Liver (tissue), 9 donors: ENCODE measurements around the gene SMPD3. TPM values are rescaled to one million over a fixed set of nuclear protein-coding genes. Genes with fewer than 3 reads are reported as not detected.

Experiments
- DNase-seq: peaks from one replicate; pipeline ENCODE4 v3.0.0-alpha.2; 2017; ENCODE audit warnings: low spot score
- H3K27ac ChIP-seq, 2 donors: one replicate each; pipeline ENCODE4 v1.7.0; 2013; ENCODE audit warnings: inconsistent platforms in 2 of 2, low read length in 2 of 2, control low read depth in 1 of 2, low read depth in 1 of 2, mild to moderate bottlenecking in 1 of 2
- H3K27me3 ChIP-seq, 4 donors: one replicate each; pipeline versions ENCODE4 v1.6.1 to v1.7.0; 2013; ENCODE audit warnings: low read length in 3 of 4, inconsistent platforms in 1 of 4, mild to moderate bottlenecking in 1 of 4, moderate library complexity in 1 of 4; ENCODE audit not compliant: control insufficient read depth in 4 of 4, insufficient read depth in 4 of 4
- H3K36me3 ChIP-seq, 4 donors: one replicate each; pipeline versions ENCODE4 v1.6.1 to v1.7.0; 2013; ENCODE audit warnings: low read length in 3 of 4, mild to moderate bottlenecking in 3 of 4, low read depth in 1 of 4, moderate library complexity in 1 of 4; ENCODE audit not compliant: control insufficient read depth in 4 of 4, insufficient read depth in 3 of 4
- H3K4me1 ChIP-seq, 4 donors: one replicate each; pipeline versions ENCODE4 v1.6.1 to v1.7.0; 2013; ENCODE audit warnings: low read length in 3 of 4, mild to moderate bottlenecking in 3 of 4, moderate library complexity in 1 of 4; ENCODE audit not compliant: control insufficient read depth in 4 of 4, insufficient read depth in 4 of 4
- H3K4me3 ChIP-seq, 3 donors: one replicate each; pipeline versions ENCODE4 v1.6.1 to v1.7.0; 2013; ENCODE audit warnings: low read length in 3 of 3, control low read depth in 1 of 3, low read depth in 1 of 3, mild to moderate bottlenecking in 1 of 3
- H3K9ac ChIP-seq, 2 donors: one replicate each; pipeline ENCODE4 v1.7.0; 2013; ENCODE audit warnings: low read length in 2 of 2, mild to moderate bottlenecking in 2 of 2, moderate library complexity in 2 of 2, control low read depth in 1 of 2, low read depth in 1 of 2
- H3K9me3 ChIP-seq, 4 donors: one replicate each; pipeline versions ENCODE4 v1.6.1 to v1.7.0; 2013; ENCODE audit warnings: low read length in 3 of 4; ENCODE audit not compliant: control insufficient read depth in 4 of 4
- EGR1 ChIP-seq, 2 donors: IDR thresholded peaks; 2 replicates each; pipeline ENCODE4 v1.6.1; 2016 to 2018; ENCODE audit warnings: antibody characterized with exemption in 2 of 2, low read depth in 2 of 2
- FOXA1 ChIP-seq: IDR thresholded peaks from 2 replicates; pipeline ENCODE4 v1.6.1; 2016; ENCODE audit warnings: antibody characterized with exemption
- FOXA2 ChIP-seq: IDR thresholded peaks from 2 replicates; pipeline ENCODE4 v1.6.1; 2016; ENCODE audit warnings: antibody characterized with exemption
- GABPA ChIP-seq, 2 donors: IDR thresholded peaks in 1 of 2; conservative IDR thresholded peaks in 1 of 2; 2 replicates each; pipeline ENCODE4 v1.6.1; 2016; ENCODE audit warnings: antibody characterized with exemption in 2 of 2, mild to moderate bottlenecking in 1 of 2, moderate library complexity in 1 of 2
- HNF4A ChIP-seq, 2 donors: conservative IDR thresholded peaks; 2 replicates each; pipeline ENCODE4 v1.6.1; 2016; ENCODE audit warnings: antibody characterized with exemption in 2 of 2, mild to moderate bottlenecking in 2 of 2
- HNF4G ChIP-seq: IDR thresholded peaks from 2 replicates; pipeline ENCODE4 v1.6.1; 2016; ENCODE audit warnings: antibody characterized with exemption
- JUND ChIP-seq, 2 donors: IDR thresholded peaks; 2 replicates each; pipeline ENCODE4 v1.6.1; 2016; ENCODE audit warnings: antibody characterized with exemption in 2 of 2
- NR2F2 ChIP-seq: IDR thresholded peaks from 2 replicates; pipeline ENCODE4 v1.6.1; 2016; ENCODE audit warnings: antibody characterized with exemption
- RAD21 ChIP-seq, 2 donors: IDR thresholded peaks; 2 replicates each; pipeline ENCODE4 v1.6.1; 2016; ENCODE audit warnings: antibody characterized with exemption in 2 of 2, mild to moderate bottlenecking in 2 of 2
- RXRA ChIP-seq, 2 donors: IDR thresholded peaks; 2 replicates each; pipeline ENCODE4 v1.6.1; 2017 to 2018; ENCODE audit warnings: antibody characterized with exemption in 2 of 2, mild to moderate bottlenecking in 1 of 2
- SP1 ChIP-seq: IDR thresholded peaks from 2 replicates; pipeline ENCODE4 v1.6.1; 2018; ENCODE audit warnings: antibody characterized with exemption, mild to moderate bottlenecking
- TAF1 ChIP-seq: conservative IDR thresholded peaks from 2 replicates; pipeline ENCODE4 v1.6.1; 2016; ENCODE audit warnings: antibody characterized with exemption, mild to moderate bottlenecking
- YY1 ChIP-seq: IDR thresholded peaks from 2 replicates; pipeline ENCODE4 v1.6.1; 2016; ENCODE audit warnings: antibody characterized with exemption, mild to moderate bottlenecking
- WGBS: extraction: QIAGEN DNeasy Blood & Tissue Kit; methylation state at CpG from one replicate; pipeline ENCODE4 v1.1.7; 2013; 5-methylcytosine and 5-hydroxymethylcytosine counted together
- polyA plus RNA-seq, 2 donors: library from polyadenylated mRNA; stranded (reverse) in 1 of 2; unstranded in 1 of 2; fragments of 200-250 nt in 1 of 2; fragments of >200 nt in 1 of 2; fragmentation: Nextera tagmentation in 1 of 2; extraction: Ambion mirVana in 1 of 2; gene quantifications; one replicate each; pipeline versions ENCODE4 v1.2.1 to v1.2.3, GENCODE V29; 2013 to 2015
- total RNA-seq, 2 donors: library from RNA; depleted of rRNA; stranded (reverse); fragments of >200 nt; gene quantifications; one replicate each; pipeline ENCODE4 v1.2.3, GENCODE V29; 2014
- TF ChIP-seq, protein P1 (sequence below): IDR thresholded peaks from 2 replicates; pipeline ENCODE4 v1.6.1; 2016; ENCODE audit warnings: antibody characterized with exemption, mild to moderate bottlenecking
- TF ChIP-seq, protein P2 (sequence below): IDR thresholded peaks from 2 replicates; pipeline ENCODE4 v1.6.1; 2016; ENCODE audit warnings: antibody characterized with exemption
- TF ChIP-seq, protein P3 (sequence below): fragments of 150-350 bp; IDR thresholded peaks from 2 replicates; pipeline ENCODE4 v1.5.1; 2017; ENCODE audit warnings: improper control_type of control experiment, low read depth, low read length; ENCODE audit not compliant: missing input control
- TF ChIP-seq, protein P4 (sequence below): IDR thresholded peaks from 2 replicates; pipeline ENCODE4 v1.6.1; 2016; ENCODE audit warnings: antibody characterized with exemption
- TF ChIP-seq, protein P5 (sequence below): IDR thresholded peaks from 2 replicates; pipeline ENCODE4 v1.6.1; 2016; ENCODE audit warnings: antibody characterized with exemption
- donor health status: healthy.
- donor health status: healthy.
- donor health status: healthy.
- donor health status: healthy.
- donor health status: healthy.

Gene SMPD3
- total and polyA plus RNA-seq, 4 donors: 0.33 to 10.6 (median 2.7) TPM

DNA sequence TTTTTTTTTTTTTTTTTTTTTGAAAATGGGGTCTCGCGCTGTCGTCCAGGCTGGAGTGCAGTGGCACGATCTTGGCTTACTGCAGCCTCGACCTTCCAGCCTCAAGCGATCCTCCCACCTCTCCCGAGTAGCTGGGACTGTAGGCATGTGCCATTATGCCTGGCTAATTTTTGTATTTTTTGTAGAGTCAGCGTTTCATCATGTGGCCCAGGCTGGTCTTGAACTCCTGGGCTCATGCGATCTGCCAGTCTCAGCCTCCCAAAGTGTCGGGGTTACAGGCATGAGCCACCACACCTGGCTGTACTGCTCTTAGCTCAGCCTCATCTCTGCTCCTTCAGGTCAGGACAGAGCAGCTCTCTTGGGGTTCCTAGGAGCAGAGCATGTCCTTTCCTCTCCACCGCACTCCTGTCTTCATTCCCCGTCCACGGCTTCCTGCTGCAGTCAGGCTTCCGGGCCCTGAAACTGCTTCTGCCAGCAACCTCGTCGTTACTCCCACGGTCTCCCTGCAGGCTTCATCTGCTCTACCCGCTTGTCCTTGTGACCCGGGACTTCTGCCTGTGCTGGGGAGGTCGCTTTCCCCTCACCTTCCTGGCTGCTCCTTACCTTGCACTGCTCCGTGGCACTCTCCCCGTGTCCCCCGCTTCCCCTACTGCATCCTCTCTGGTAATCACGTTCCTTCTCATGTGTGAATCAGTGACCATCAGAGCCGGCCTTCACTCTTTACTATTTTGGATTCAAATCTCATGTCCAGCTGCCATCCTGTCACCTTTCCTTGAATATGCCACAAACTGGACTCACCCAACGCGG lies 99.5 kb downstream of the SMPD3 start:
- Histone ChIP-seq H3K9me3 (no peaks in the 10 kb centered on the region), H3K9ac (no peak overlapping the region), H3K27ac (no peak overlapping the region), H3K36me3 (peaks cover 8 to 65% (median 30%) of the 10 kb centered on the region in 4 donors), H3K4me1 (peaks cover 2 to 20% (median 17%) of the 10 kb centered on the region in 4 donors), H3K4me3 (no peak overlapping the region), H3K27me3 (no peaks in the 10 kb centered on the region)
- TF ChIP-seq, protein P1, sequence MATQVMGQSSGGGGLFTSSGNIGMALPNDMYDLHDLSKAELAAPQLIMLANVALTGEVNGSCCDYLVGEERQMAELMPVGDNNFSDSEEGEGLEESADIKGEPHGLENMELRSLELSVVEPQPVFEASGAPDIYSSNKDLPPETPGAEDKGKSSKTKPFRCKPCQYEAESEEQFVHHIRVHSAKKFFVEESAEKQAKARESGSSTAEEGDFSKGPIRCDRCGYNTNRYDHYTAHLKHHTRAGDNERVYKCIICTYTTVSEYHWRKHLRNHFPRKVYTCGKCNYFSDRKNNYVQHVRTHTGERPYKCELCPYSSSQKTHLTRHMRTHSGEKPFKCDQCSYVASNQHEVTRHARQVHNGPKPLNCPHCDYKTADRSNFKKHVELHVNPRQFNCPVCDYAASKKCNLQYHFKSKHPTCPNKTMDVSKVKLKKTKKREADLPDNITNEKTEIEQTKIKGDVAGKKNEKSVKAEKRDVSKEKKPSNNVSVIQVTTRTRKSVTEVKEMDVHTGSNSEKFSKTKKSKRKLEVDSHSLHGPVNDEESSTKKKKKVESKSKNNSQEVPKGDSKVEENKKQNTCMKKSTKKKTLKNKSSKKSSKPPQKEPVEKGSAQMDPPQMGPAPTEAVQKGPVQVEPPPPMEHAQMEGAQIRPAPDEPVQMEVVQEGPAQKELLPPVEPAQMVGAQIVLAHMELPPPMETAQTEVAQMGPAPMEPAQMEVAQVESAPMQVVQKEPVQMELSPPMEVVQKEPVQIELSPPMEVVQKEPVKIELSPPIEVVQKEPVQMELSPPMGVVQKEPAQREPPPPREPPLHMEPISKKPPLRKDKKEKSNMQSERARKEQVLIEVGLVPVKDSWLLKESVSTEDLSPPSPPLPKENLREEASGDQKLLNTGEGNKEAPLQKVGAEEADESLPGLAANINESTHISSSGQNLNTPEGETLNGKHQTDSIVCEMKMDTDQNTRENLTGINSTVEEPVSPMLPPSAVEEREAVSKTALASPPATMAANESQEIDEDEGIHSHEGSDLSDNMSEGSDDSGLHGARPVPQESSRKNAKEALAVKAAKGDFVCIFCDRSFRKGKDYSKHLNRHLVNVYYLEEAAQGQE: no peak
- TF ChIP-seq, protein P2, sequence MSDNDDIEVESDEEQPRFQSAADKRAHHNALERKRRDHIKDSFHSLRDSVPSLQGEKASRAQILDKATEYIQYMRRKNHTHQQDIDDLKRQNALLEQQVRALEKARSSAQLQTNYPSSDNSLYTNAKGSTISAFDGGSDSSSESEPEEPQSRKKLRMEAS: no peak
- TF ChIP-seq EGR1 (IDR thresholded peaks at IDR 0.05; ENCODE audit: low read depth in 2 of 2) (no peak), SP1 (no peak), JUND (IDR thresholded peaks at IDR 0.05) (no peak), NR2F2 (no peak), HNF4G (no peak), RXRA (IDR thresholded peaks at IDR 0.05) (no peak), FOXA2 (no peak), RAD21 (IDR thresholded peaks at IDR 0.05) (no peak), HNF4A (conservative IDR thresholded peaks at IDR 0.05) (no peak), GABPA (IDR thresholded peaks at IDR 0.05 in 1 of 2, conservative IDR thresholded peaks at IDR 0.05 in 1 of 2) (no peak), TAF1 (no peak), FOXA1 (no peak), YY1 (no peak)
- TF ChIP-seq, protein P3, sequence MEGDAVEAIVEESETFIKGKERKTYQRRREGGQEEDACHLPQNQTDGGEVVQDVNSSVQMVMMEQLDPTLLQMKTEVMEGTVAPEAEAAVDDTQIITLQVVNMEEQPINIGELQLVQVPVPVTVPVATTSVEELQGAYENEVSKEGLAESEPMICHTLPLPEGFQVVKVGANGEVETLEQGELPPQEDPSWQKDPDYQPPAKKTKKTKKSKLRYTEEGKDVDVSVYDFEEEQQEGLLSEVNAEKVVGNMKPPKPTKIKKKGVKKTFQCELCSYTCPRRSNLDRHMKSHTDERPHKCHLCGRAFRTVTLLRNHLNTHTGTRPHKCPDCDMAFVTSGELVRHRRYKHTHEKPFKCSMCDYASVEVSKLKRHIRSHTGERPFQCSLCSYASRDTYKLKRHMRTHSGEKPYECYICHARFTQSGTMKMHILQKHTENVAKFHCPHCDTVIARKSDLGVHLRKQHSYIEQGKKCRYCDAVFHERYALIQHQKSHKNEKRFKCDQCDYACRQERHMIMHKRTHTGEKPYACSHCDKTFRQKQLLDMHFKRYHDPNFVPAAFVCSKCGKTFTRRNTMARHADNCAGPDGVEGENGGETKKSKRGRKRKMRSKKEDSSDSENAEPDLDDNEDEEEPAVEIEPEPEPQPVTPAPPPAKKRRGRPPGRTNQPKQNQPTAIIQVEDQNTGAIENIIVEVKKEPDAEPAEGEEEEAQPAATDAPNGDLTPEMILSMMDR: no peak
- TF ChIP-seq, protein P4, sequence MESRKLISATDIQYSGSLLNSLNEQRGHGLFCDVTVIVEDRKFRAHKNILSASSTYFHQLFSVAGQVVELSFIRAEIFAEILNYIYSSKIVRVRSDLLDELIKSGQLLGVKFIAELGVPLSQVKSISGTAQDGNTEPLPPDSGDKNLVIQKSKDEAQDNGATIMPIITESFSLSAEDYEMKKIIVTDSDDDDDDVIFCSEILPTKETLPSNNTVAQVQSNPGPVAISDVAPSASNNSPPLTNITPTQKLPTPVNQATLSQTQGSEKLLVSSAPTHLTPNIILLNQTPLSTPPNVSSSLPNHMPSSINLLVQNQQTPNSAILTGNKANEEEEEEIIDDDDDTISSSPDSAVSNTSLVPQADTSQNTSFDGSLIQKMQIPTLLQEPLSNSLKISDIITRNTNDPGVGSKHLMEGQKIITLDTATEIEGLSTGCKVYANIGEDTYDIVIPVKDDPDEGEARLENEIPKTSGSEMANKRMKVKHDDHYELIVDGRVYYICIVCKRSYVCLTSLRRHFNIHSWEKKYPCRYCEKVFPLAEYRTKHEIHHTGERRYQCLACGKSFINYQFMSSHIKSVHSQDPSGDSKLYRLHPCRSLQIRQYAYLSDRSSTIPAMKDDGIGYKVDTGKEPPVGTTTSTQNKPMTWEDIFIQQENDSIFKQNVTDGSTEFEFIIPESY: no peak
- TF ChIP-seq, protein P5, sequence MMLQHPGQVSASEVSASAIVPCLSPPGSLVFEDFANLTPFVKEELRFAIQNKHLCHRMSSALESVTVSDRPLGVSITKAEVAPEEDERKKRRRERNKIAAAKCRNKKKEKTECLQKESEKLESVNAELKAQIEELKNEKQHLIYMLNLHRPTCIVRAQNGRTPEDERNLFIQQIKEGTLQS: no peak
- 95% methylated on average over 27 of the region's 27 CpGs for WGBS
- no peak for DNase-seq
